Gastrocnemius medialis (tissue), 4 donors: ENCODE data around the gene P2RY11. TPM values are rescaled to one million over a fixed set of nuclear protein-coding genes. Genes with fewer than 3 reads are reported as not detected.

ENCODE experiments used
- ATAC-seq, 2 donors: fragments of 150-250 bp; one replicate each; pipeline ENCODE4 v1.9.1; 2016
- DNase-seq, 2 donors: peaks; one replicate each; pipeline ENCODE4 v3.0.0-alpha.2; 2019
- H3K27ac ChIP-seq, 4 donors: fragments of 200-600 bp; sonication (generic); 1 replicate in 1 of 4; 2 replicates in 3 of 4; pipeline ENCODE4 v1.5.1; 2016 to 2018; ENCODE audit warnings: mild to moderate bottlenecking in 2 of 4, moderate library complexity in 1 of 4
- H3K27me3 ChIP-seq, 3 donors: fragments of 200-600 bp; sonication (generic) in 2 of 3; 1 replicate in 1 of 3; 2 replicates in 2 of 3; pipeline versions ENCODE4 v1.5.1 to v1.6.0; 2016 to 2019; ENCODE audit warnings: mild to moderate bottlenecking in 1 of 3, moderate library complexity in 1 of 3
- H3K36me3 ChIP-seq, 2 donors: fragments of 200-600 bp; sonication (generic) in 1 of 2; one replicate each; pipeline ENCODE4 v1.5.1; 2017 to 2018
- H3K4me1 ChIP-seq, 2 donors: fragments of 200-600 bp; sonication (generic) in 1 of 2; one replicate each; pipeline ENCODE4 v1.5.1; 2016 to 2017; ENCODE audit warnings: mild to moderate bottlenecking in 2 of 2
- H3K4me3 ChIP-seq, 4 donors: fragments of 200-600 bp; sonication (generic) in 3 of 4; 1 replicate in 1 of 4; 2 replicates in 3 of 4; pipeline ENCODE4 v1.5.1; 2016 to 2019; ENCODE audit warnings: mild to moderate bottlenecking in 2 of 4
- H3K9me3 ChIP-seq, 3 donors: fragments of 200-600 bp; sonication (generic) in 2 of 3; 1 replicate in 1 of 3; 2 replicates in 2 of 3; pipeline ENCODE4 v1.5.1; 2016 to 2019
- POLR2A ChIP-seq, 2 donors: fragments of 450-650 bp; IDR thresholded peaks; one replicate each; pipeline ENCODE4 v1.6.1; 2017; ENCODE audit warnings: antibody characterized with exemption in 2 of 2, mild to moderate bottlenecking in 2 of 2, moderate library complexity in 2 of 2
- in situ Hi-C, 4 donors: fragments of 200-750 bp; cut with MboI; loops; one replicate each; pipeline versions ENCODE4 v1.15.0 to v1.8.0; 2017; ENCODE audit warnings: low sequenced_read_pairs in 4 of 4
- intact Hi-C: fragments of 100-400 bp; cut with DNase I; formaldehyde crosslinking; loops from one replicate; pipeline ENCODE4 v1.15.1; 2023; ENCODE audit warnings: low total_unique reads
- total RNA-seq, 4 donors: library from RNA; depleted of rRNA; stranded (reverse); fragments of >200 nt; gene quantifications; one replicate each; pipeline versions ENCODE4 v1.1.0 to v1.2.3, GENCODE V29; 2016
- TF ChIP-seq, protein P1 (sequence below), 5 experiments: fragments of 450-650 bp in 3 of 5; fragments of 200-600 bp in 2 of 5; sonication (generic) in 2 of 5; IDR thresholded peaks in 4 of 5; conservative IDR thresholded peaks in 1 of 5; 1 replicate in 4 of 5; 2 replicates in 1 of 5; pipeline ENCODE4 v1.5.1; 2016 to 2019; ENCODE audit warnings: antibody characterized with exemption in 5 of 5, mild to moderate bottlenecking in 3 of 5, moderate library complexity in 3 of 5

P2RY11 gene
- total RNA-seq, 4 donors from 2014 or later, result 2.4 to 4.3 (median 3.9) TPM; not detected in 1

DNA sequence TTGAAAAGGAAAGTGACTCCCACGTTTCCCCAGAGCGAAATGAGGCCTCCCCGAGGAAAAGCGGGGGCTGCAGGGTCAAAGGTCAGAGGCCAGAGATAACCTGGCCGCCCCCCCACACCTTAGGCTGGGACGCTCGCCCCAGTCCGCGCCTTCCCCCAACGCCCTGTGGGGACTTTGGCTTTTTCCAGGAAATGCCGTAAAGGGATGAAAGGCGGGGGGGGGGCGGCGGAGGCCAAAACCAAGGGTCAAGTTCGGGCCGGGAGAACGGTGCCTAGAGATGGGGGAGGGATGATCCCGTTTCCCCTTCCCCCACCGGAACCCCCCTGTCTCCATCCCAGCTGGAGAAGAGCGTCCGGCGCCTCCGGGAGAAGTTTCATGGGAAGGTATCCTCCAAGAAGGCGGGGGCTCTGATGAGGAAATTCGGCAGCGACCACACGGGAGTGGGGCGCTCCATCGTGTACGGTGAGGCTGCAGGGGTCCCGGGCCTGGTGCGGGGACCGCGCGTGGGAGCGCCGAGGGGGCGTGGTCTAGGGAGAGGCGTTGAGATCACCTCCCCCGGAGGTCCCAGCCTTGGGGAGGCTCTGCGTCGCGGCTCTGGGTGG lies 24.8 kb upstream of the P2RY11 start:
- no peaks in the 10 kb centered on the region for H3K4me1 ChIP-seq
- TF ChIP-seq, protein P1, sequence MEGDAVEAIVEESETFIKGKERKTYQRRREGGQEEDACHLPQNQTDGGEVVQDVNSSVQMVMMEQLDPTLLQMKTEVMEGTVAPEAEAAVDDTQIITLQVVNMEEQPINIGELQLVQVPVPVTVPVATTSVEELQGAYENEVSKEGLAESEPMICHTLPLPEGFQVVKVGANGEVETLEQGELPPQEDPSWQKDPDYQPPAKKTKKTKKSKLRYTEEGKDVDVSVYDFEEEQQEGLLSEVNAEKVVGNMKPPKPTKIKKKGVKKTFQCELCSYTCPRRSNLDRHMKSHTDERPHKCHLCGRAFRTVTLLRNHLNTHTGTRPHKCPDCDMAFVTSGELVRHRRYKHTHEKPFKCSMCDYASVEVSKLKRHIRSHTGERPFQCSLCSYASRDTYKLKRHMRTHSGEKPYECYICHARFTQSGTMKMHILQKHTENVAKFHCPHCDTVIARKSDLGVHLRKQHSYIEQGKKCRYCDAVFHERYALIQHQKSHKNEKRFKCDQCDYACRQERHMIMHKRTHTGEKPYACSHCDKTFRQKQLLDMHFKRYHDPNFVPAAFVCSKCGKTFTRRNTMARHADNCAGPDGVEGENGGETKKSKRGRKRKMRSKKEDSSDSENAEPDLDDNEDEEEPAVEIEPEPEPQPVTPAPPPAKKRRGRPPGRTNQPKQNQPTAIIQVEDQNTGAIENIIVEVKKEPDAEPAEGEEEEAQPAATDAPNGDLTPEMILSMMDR (IDR thresholded peaks at IDR 0.05 in 4 of 5, conservative IDR thresholded peaks at IDR 0.05 in 1 of 5), result no peak
- TF ChIP-seq POLR2A (IDR thresholded peaks at IDR 0.05), result no peak
- peak overlapping the region; percentile 61 to 87 (median 78) for H3K4me3 ChIP-seq
- no peaks in the 10 kb centered on the region for H3K9me3 ChIP-seq
- peaks cover 5 to 29% (median 28%) of the 10 kb centered on the region in 3 donors for H3K27me3 ChIP-seq
- in situ Hi-C loops, result no loop called here
- no peaks in the 10 kb centered on the region for H3K36me3 ChIP-seq
- ATAC-seq, result no peak
- peak overlapping the region; percentile 71 to 86 (median 78) for H3K27ac ChIP-seq
- no peak for DNase-seq
- intact Hi-C loops, result no loop called here

DNA sequence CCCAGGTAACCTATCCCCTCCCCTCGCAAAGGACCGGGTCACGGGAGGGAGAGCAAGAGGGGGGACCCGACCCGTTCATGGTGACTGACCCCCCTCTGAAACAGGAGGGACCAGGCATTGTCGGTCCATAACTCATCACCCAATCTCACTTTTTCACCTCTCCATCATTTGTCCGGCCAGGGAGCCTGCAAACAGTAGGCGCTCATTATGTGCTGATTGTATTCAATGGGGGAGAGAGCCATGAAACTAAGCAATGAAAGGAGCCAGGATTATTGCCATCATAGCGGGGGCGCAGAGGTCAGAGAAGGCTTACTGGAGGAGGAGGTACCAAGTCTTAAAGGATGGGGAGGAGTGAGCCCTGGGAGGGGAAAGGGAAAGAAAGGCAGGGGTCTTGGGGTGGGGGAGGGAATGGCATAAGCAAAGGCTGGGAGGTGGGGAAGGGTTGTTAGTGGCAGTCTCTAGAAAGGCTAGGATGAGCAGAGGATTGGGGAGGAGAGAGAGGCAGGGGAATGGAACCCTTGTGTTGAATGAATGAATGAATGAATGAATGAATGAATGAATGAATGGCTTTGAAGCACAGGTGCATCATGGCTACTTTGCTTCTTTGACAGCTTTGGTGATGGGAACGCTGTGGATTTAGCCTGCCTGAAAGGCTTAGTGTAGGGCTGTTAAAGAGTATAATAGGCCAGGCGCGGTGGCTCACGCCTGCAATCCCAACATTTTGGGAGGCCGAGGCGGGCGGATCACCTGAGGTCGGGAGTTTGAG lies 24.0 kb upstream of the P2RY11 start:
- ATAC-seq (no peak), DNase-seq (no peak)
- intact Hi-C loops, result no loop called here
- peak overlapping the region in 2 of 4 donors; percentile 78 for H3K4me3 ChIP-seq
- no peaks in the 10 kb centered on the region for H3K4me1 ChIP-seq
- no peaks in the 10 kb centered on the region for H3K36me3 ChIP-seq
- in situ Hi-C loops, result no loop called here
- no peaks in the 10 kb centered on the region for H3K9me3 ChIP-seq
- peak overlapping the region in 3 of 4 donors; percentile 71 to 86 (median 80) for H3K27ac ChIP-seq
- peaks cover 5 to 29% (median 28%) of the 10 kb centered on the region in 3 donors for H3K27me3 ChIP-seq
- TF ChIP-seq POLR2A (IDR thresholded peaks at IDR 0.05), result no peak
- TF ChIP-seq, protein P1 (IDR thresholded peaks at IDR 0.05 in 4 of 5, conservative IDR thresholded peaks at IDR 0.05 in 1 of 5), result no peak

- TF ChIP-seq, protein P1 (IDR thresholded peaks at IDR 0.05 in 4 of 5, conservative IDR thresholded peaks at IDR 0.05 in 1 of 5), result no peak
- TF ChIP-seq POLR2A (IDR thresholded peaks at IDR 0.05), result no peak
- no peak for ATAC-seq
- in situ Hi-C loops, result no loop called here
- Histone ChIP-seq H3K4me1 (no peaks in the 10 kb centered on the region), H3K36me3 (no peaks in the 10 kb centered on the region), H3K27me3 (peaks cover 5 to 24% (median 21%) of the 10 kb centered on the region in 3 donors), H3K27ac (no peak overlapping the region), H3K4me3 (no peak overlapping the region), H3K9me3 (no peaks in the 10 kb centered on the region)
- DNase-seq, result no peak
- intact Hi-C loops, result no loop called here
Observed at GRCh38 chr19:10088949-10089554, 22.4 kb upstream of the P2RY11 start.

GRCh38 chr19:10089801-10090375 lies 21.6 kb upstream of the P2RY11 start:
- DNase-seq (no peak), ATAC-seq (no peak)
- intact Hi-C loops (no loop called here), in situ Hi-C loops (no loop called here)
- TF ChIP-seq, protein P1 (IDR thresholded peaks at IDR 0.05 in 4 of 5, conservative IDR thresholded peaks at IDR 0.05 in 1 of 5), result no peak
- no peak for TF ChIP-seq POLR2A (IDR thresholded peaks at IDR 0.05)
- no peak overlapping the region for H3K4me3 ChIP-seq
- no peaks in the 10 kb centered on the region for H3K4me1 ChIP-seq
- peaks cover 5 to 24% (median 22%) of the 10 kb centered on the region in 3 donors for H3K27me3 ChIP-seq
- H3K27ac ChIP-seq, result no peak overlapping the region
- no peaks in the 10 kb centered on the region for H3K36me3 ChIP-seq
- no peaks in the 10 kb centered on the region for H3K9me3 ChIP-seq
